Posterior cingulate gyrus (tissue), 11 donors: Measurements from ENCODE around the gene ARHGAP22.

Source experiments
- DNase-seq, 10 donors: peaks; one replicate each; pipeline versions ENCODE4 v3.0.0 to v3.0.0-alpha.2; 2020 to 2021; ENCODE audit warnings: mixed read lengths in 3 of 10
- intact Hi-C: fragments of 100-400 bp; cut with DNase I; formaldehyde crosslinking; loops from one replicate; pipeline ENCODE4 v1.15.1; 2023

ARHGAP22 gene

GRCh38 chr10:48634198-48634983 is 29.5 kb upstream of the ARHGAP22 start:
- intact Hi-C loops = no loop called here
- DNase-seq = no peak

GRCh38 chr10:48633381-48634197 is 28.7 kb upstream of the ARHGAP22 start:
- DNase-seq = no peak
- intact Hi-C loops = no loop called here

GRCh38 chr10:48632166-48632565 is 27.3 kb upstream of the ARHGAP22 start:
- no peak for DNase-seq
- intact Hi-C loops = no loop called here

GRCh38 chr10:48627984-48628609 is 23.2 kb upstream of the ARHGAP22 start:
- intact Hi-C loops = no loop called here
- DNase-seq = peak in 1 of 10 donors; percentile 69

- no peak for DNase-seq
- intact Hi-C loops = no loop called here
These were observed 22.3 kb upstream of the ARHGAP22 start for GRCh38 chr10:48626986-48627731.

GRCh38 chr10:48626447-48626846 is 21.6 kb upstream of the ARHGAP22 start:
- intact Hi-C loops = no loop called here
- DNase-seq = no peak

GRCh38 chr10:48625826-48626134 is 20.9 kb upstream of the ARHGAP22 start:
- intact Hi-C loops = no loop called here
- no peak for DNase-seq

- intact Hi-C loops = no loop called here
- DNase-seq = no peak
These were observed 18.8 kb upstream of the ARHGAP22 start for GRCh38 chr10:48623607-48624132.

GRCh38 chr10:48623009-48623408 is 18.1 kb upstream of the ARHGAP22 start:
- no peak for DNase-seq
- intact Hi-C loops = no loop called here

- DNase-seq = no peak
- intact Hi-C loops = no loop called here
These were observed 15.8 kb upstream of the ARHGAP22 start for GRCh38 chr10:48620719-48621118.

GRCh38 chr10:48616436-48616835 is 11.6 kb upstream of the ARHGAP22 start:
- DNase-seq = no peak
- intact Hi-C loops = no loop called here

GRCh38 chr10:48614481-48615390 is 9.9 kb upstream of the ARHGAP22 start:
- intact Hi-C loops = no loop called here
- no peak for DNase-seq

GRCh38 chr10:48613016-48613415 is 8.1 kb upstream of the ARHGAP22 start:
- DNase-seq = no peak
- intact Hi-C loops = no loop called here

GRCh38 chr10:48612236-48612943 is 7.5 kb upstream of the ARHGAP22 start:
- intact Hi-C loops = no loop called here
- DNase-seq = no peak

- peak in 1 of 10 donors; percentile 14 for DNase-seq
- intact Hi-C loops = no loop called here
These were observed 6.3 kb upstream of the ARHGAP22 start for GRCh38 chr10:48611133-48611532.

- no peak for DNase-seq
- intact Hi-C loops = no loop called here
These were observed 5.8 kb upstream of the ARHGAP22 start for GRCh38 chr10:48610585-48611093.

GRCh38 chr10:48609899-48610584 is 5.2 kb upstream of the ARHGAP22 start:
- intact Hi-C loops = loop anchor here (5.0 kb wide), 1 partner anchor 37 kb away; no protein-coding TSS in a partner anchor
- no peak for DNase-seq

- intact Hi-C loops = loop anchor here (5.0 kb wide), 1 partner anchor 38 kb away; no protein-coding TSS in a partner anchor
- no peak for DNase-seq
These were observed 4.6 kb upstream of the ARHGAP22 start for GRCh38 chr10:48609441-48609840.
